ENCODE results near the gene HECW1.

Gene HECW1

DNA sequence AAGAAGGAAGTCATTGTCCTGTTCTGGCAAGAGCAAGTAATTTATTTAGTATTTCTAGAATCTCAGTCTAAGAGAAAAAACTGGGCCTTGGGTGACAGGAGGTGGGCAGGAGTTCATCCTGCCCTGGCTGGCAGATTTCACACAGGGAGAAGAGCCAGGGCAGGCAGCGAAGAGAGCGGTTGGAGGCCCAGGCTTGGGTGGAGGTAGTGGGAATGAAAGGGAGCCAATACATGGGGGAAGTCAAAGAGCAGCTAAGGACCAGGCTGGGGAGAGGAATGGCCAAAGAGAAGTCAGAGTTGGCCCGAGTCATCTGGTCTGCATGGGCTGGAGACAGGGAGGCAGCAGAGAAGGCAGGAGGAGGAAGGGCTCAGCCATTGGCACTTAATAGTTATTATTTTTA is 51.4 kb downstream of the HECW1 start:
- no peak overlapping the region for H2AFZ ChIP-seq (ENCODE audit: low read length)
- no peak overlapping the region for H3K4me2 ChIP-seq (ENCODE audit: low read depth, low read length, poor library complexity, severe bottlenecking)

DNA sequence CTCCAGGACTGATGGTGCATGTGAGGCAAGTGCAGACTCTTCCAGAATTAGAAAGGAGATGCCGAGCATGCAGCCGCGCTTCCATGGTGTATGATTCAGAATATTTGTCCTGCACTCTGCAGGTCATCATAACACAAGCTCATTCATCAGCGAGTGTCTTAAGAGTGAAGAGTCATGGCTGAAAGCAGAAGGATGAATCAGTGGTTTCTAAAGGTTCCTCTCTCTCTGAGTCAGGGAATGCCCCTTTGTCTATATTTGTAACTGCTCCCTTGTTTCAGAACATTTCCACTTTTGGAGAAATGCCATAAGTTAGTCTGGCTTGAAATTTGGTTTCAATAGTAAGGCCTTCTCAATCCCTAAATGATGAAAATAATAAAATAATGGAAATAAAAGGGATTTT is 52.3 kb downstream of the HECW1 start:
- no peak for TF ChIP-seq EZH2phosphoT487 (IDR thresholded peaks at IDR 0.05; ENCODE audit: borderline replicate concordance)
- TF ChIP-seq, protein P1, sequence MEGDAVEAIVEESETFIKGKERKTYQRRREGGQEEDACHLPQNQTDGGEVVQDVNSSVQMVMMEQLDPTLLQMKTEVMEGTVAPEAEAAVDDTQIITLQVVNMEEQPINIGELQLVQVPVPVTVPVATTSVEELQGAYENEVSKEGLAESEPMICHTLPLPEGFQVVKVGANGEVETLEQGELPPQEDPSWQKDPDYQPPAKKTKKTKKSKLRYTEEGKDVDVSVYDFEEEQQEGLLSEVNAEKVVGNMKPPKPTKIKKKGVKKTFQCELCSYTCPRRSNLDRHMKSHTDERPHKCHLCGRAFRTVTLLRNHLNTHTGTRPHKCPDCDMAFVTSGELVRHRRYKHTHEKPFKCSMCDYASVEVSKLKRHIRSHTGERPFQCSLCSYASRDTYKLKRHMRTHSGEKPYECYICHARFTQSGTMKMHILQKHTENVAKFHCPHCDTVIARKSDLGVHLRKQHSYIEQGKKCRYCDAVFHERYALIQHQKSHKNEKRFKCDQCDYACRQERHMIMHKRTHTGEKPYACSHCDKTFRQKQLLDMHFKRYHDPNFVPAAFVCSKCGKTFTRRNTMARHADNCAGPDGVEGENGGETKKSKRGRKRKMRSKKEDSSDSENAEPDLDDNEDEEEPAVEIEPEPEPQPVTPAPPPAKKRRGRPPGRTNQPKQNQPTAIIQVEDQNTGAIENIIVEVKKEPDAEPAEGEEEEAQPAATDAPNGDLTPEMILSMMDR (conservative IDR thresholded peaks at IDR 0.05; ENCODE audit: low read length), result no peak
- Histone ChIP-seq H3K27me3 (ENCODE audit: insufficient read depth, low read length, poor library complexity, severe bottlenecking) (no peaks in the 10 kb centered on the region), H3K9me2 (replicated peaks; ENCODE audit: low read depth, low read length) (no peaks in the 10 kb centered on the region), H3K4me1 (ENCODE audit: insufficient read depth, low read length, poor library complexity, severe bottlenecking) (no peaks in the 10 kb centered on the region), H3K9ac (ENCODE audit: low read depth, low read length, poor library complexity, severe bottlenecking) (no peak overlapping the region), H3K4me2 (ENCODE audit: low read depth, low read length, poor library complexity, severe bottlenecking) (no peak overlapping the region), H2AFZ (ENCODE audit: low read length) (no peak overlapping the region), H3K36me3 (ENCODE audit: insufficient read depth, low read length) (no peaks in the 10 kb centered on the region), H4K20me1 (ENCODE audit: insufficient read depth, low read length, poor library complexity, severe bottlenecking) (no peaks in the 10 kb centered on the region), H3K79me2 (ENCODE audit: insufficient read depth, low read length) (no peaks in the 10 kb centered on the region), H3F3A (ENCODE audit: low read depth) (no peaks in the 10 kb centered on the region), H3K4me3 (ENCODE audit: low read length, poor library complexity, severe bottlenecking) (no peak overlapping the region), H3K9me3 (ENCODE audit: insufficient read depth, low read depth, low read length) (no peaks in the 10 kb centered on the region)

More for the DNA sequence above, 51.4 kb downstream of the HECW1 start:
- no peak overlapping the region for H3K4me3 ChIP-seq (ENCODE audit: low read length, poor library complexity, severe bottlenecking)
- no peaks in the 10 kb centered on the region for H3K79me2 ChIP-seq (ENCODE audit: insufficient read depth, low read length)
- H3K36me3 ChIP-seq (ENCODE audit: insufficient read depth, low read length), result no peaks in the 10 kb centered on the region
- no peaks in the 10 kb centered on the region for H3K4me1 ChIP-seq (ENCODE audit: insufficient read depth, low read length, poor library complexity, severe bottlenecking)
- no peaks in the 10 kb centered on the region for H3K9me2 ChIP-seq (replicated peaks; ENCODE audit: low read depth, low read length)
- no peaks in the 10 kb centered on the region for H3K9me3 ChIP-seq (ENCODE audit: insufficient read depth, low read depth, low read length)
- H3F3A ChIP-seq (ENCODE audit: low read depth), result no peaks in the 10 kb centered on the region
- no peak overlapping the region for H3K9ac ChIP-seq (ENCODE audit: low read depth, low read length, poor library complexity, severe bottlenecking)
- TF ChIP-seq, protein P1 (conservative IDR thresholded peaks at IDR 0.05; ENCODE audit: low read length), result no peak
- TF ChIP-seq EZH2phosphoT487 (IDR thresholded peaks at IDR 0.05; ENCODE audit: borderline replicate concordance), result no peak
- H3K27me3 ChIP-seq (ENCODE audit: insufficient read depth, low read length, poor library complexity, severe bottlenecking), result no peaks in the 10 kb centered on the region
- H4K20me1 ChIP-seq (ENCODE audit: insufficient read depth, low read length, poor library complexity, severe bottlenecking), result no peaks in the 10 kb centered on the region

DNA sequence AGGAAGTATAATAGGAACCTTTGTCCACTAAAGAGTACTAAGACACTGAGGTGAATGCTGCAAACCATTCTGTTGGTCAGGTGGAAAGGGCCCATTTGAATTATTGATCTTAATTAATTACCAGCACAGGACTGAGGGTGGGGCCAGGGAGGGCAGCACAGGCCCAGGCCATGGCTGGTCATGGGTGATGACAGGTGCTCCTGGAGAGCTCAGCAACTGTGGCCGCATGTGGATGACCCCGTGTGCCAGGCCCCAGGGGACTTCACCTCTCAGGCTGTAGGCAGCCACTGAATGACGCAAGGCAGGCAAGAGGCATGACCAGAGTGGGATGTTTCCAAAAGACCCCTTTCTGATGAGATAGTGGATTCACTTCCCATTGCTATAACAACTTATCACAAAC is 54.2 kb downstream of the HECW1 start:
- no peaks in the 10 kb centered on the region for H3K27me3 ChIP-seq (ENCODE audit: insufficient read depth, low read length, poor library complexity, severe bottlenecking)
- no peak overlapping the region for H3K9ac ChIP-seq (ENCODE audit: low read depth, low read length, poor library complexity, severe bottlenecking)
- H3K4me3 ChIP-seq (ENCODE audit: low read length, poor library complexity, severe bottlenecking), result no peak overlapping the region
- H3K36me3 ChIP-seq (ENCODE audit: insufficient read depth, low read length), result no peaks in the 10 kb centered on the region
- no peak overlapping the region for H2AFZ ChIP-seq (ENCODE audit: low read length)
- no peaks in the 10 kb centered on the region for H3K79me2 ChIP-seq (ENCODE audit: insufficient read depth, low read length)
- no peak for TF ChIP-seq EZH2phosphoT487 (IDR thresholded peaks at IDR 0.05; ENCODE audit: borderline replicate concordance)
- TF ChIP-seq, protein P1 (conservative IDR thresholded peaks at IDR 0.05; ENCODE audit: low read length), result no peak
- no peaks in the 10 kb centered on the region for H4K20me1 ChIP-seq (ENCODE audit: insufficient read depth, low read length, poor library complexity, severe bottlenecking)
- no peak overlapping the region for H3K4me2 ChIP-seq (ENCODE audit: low read depth, low read length, poor library complexity, severe bottlenecking)
- H3K9me3 ChIP-seq (ENCODE audit: insufficient read depth, low read depth, low read length), result no peaks in the 10 kb centered on the region
- no peaks in the 10 kb centered on the region for H3K4me1 ChIP-seq (ENCODE audit: insufficient read depth, low read length, poor library complexity, severe bottlenecking)
- H3F3A ChIP-seq (ENCODE audit: low read depth), result no peaks in the 10 kb centered on the region
- no peaks in the 10 kb centered on the region for H3K9me2 ChIP-seq (replicated peaks; ENCODE audit: low read depth, low read length)
